ENCODE results near the gene METRN.

DNA sequence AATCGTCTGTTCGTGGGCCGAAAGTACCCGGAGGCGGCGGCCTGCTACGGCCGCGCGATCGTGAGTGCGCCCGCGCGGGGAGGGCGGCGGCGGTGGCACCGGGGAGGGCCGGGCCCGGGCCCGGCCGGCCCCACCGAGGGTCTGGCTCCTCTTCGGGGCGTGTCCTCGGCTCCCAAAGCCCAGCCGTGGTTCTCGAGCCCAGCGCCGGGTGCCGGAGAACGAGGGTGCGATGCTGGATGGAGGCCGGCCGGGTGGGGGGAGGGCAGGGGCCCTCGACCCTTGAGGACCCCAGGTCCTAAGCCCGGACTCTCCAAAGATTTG is 34.3 kb upstream of the METRN start:
- TF ChIP-seq, protein P1, sequence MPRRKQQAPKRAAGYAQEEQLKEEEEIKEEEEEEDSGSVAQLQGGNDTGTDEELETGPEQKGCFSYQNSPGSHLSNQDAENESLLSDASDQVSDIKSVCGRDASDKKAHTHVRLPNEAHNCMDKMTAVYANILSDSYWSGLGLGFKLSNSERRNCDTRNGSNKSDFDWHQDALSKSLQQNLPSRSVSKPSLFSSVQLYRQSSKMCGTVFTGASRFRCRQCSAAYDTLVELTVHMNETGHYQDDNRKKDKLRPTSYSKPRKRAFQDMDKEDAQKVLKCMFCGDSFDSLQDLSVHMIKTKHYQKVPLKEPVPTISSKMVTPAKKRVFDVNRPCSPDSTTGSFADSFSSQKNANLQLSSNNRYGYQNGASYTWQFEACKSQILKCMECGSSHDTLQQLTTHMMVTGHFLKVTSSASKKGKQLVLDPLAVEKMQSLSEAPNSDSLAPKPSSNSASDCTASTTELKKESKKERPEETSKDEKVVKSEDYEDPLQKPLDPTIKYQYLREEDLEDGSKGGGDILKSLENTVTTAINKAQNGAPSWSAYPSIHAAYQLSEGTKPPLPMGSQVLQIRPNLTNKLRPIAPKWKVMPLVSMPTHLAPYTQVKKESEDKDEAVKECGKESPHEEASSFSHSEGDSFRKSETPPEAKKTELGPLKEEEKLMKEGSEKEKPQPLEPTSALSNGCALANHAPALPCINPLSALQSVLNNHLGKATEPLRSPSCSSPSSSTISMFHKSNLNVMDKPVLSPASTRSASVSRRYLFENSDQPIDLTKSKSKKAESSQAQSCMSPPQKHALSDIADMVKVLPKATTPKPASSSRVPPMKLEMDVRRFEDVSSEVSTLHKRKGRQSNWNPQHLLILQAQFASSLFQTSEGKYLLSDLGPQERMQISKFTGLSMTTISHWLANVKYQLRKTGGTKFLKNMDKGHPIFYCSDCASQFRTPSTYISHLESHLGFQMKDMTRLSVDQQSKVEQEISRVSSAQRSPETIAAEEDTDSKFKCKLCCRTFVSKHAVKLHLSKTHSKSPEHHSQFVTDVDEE (CRISPR knock-in tag; IDR thresholded peaks at IDR 0.05): no peak
- TF ChIP-seq ZNF8 (CRISPR knock-in tag; IDR thresholded peaks at IDR 0.05): no peak
- no peak for TF ChIP-seq ARNTL (CRISPR knock-in tag; IDR thresholded peaks at IDR 0.05; ENCODE audit: borderline replicate concordance, low read depth)
- no peak for TF ChIP-seq ISL1 (CRISPR knock-in tag; IDR thresholded peaks at IDR 0.05)
- TF ChIP-seq, protein P2, sequence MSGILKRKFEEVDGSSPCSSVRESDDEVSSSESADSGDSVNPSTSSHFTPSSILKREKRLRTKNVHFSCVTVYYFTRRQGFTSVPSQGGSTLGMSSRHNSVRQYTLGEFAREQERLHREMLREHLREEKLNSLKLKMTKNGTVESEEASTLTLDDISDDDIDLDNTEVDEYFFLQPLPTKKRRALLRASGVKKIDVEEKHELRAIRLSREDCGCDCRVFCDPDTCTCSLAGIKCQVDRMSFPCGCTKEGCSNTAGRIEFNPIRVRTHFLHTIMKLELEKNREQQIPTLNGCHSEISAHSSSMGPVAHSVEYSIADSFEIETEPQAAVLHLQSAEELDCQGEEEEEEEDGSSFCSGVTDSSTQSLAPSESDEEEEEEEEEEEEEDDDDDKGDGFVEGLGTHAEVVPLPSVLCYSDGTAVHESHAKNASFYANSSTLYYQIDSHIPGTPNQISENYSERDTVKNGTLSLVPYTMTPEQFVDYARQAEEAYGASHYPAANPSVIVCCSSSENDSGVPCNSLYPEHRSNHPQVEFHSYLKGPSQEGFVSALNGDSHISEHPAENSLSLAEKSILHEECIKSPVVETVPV (CRISPR knock-in tag; IDR thresholded peaks at IDR 0.05): no peak
- TF ChIP-seq ZC3H10 (CRISPR knock-in tag; IDR thresholded peaks at IDR 0.05): no peak
- TF ChIP-seq, protein P3, sequence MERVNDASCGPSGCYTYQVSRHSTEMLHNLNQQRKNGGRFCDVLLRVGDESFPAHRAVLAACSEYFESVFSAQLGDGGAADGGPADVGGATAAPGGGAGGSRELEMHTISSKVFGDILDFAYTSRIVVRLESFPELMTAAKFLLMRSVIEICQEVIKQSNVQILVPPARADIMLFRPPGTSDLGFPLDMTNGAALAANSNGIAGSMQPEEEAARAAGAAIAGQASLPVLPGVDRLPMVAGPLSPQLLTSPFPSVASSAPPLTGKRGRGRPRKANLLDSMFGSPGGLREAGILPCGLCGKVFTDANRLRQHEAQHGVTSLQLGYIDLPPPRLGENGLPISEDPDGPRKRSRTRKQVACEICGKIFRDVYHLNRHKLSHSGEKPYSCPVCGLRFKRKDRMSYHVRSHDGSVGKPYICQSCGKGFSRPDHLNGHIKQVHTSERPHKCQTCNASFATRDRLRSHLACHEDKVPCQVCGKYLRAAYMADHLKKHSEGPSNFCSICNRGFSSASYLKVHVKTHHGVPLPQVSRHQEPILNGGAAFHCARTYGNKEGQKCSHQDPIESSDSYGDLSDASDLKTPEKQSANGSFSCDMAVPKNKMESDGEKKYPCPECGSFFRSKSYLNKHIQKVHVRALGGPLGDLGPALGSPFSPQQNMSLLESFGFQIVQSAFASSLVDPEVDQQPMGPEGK (CRISPR knock-in tag; IDR thresholded peaks at IDR 0.05; ENCODE audit: borderline replicate concordance): no peak
- TF ChIP-seq, protein P4, sequence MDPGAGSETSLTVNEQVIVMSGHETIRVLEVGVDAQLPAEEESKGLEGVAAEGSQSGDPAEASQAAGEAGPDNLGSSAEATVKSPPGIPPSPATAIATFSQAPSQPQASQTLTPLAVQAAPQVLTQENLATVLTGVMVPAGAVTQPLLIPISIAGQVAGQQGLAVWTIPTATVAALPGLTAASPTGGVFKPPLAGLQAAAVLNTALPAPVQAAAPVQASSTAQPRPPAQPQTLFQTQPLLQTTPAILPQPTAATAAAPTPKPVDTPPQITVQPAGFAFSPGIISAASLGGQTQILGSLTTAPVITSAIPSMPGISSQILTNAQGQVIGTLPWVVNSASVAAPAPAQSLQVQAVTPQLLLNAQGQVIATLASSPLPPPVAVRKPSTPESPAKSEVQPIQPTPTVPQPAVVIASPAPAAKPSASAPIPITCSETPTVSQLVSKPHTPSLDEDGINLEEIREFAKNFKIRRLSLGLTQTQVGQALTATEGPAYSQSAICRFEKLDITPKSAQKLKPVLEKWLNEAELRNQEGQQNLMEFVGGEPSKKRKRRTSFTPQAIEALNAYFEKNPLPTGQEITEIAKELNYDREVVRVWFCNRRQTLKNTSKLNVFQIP (CRISPR knock-in tag; IDR thresholded peaks at IDR 0.05; ENCODE audit: borderline replicate concordance, low read depth): no peak
- TF ChIP-seq ZFP30 (CRISPR knock-in tag; IDR thresholded peaks at IDR 0.05): no peak
- no peak for TF ChIP-seq ESRRG (CRISPR knock-in tag; IDR thresholded peaks at IDR 0.05)
